UCSD-AML1 (cell line): ENCODE results near the gene AMER3.

Experiments
- DNase-seq: peaks from one replicate; lab custom pipeline; 2025; ENCODE audit not compliant: unreplicated experiment; lab: John Stamatoyannopoulos, UW

The AMER3 gene

GRCh38 chr2:130754811-130755210 lies 529 bp upstream of the AMER3 start:
- DNase-seq = no peak

GRCh38 chr2:130756053-130756873 lies 923 bp downstream of the AMER3 start:
- DNase-seq = no peak

- DNase-seq = no peak
These were observed 1.7 kb downstream of the AMER3 start for GRCh38 chr2:130756874-130757668.

GRCh38 chr2:130759906-130760753 lies 4.8 kb downstream of the AMER3 start:
- no peak for DNase-seq

- DNase-seq = no peak
These were observed 5.7 kb downstream of the AMER3 start for GRCh38 chr2:130760754-130761751.

- no peak for DNase-seq
These were observed 6.9 kb downstream of the AMER3 start for GRCh38 chr2:130762031-130762909.

- DNase-seq = no peak
These were observed 7.6 kb downstream of the AMER3 start for GRCh38 chr2:130762910-130763385.

GRCh38 chr2:130763405-130763804 lies 8.1 kb downstream of the AMER3 start:
- no peak for DNase-seq

GRCh38 chr2:130764035-130764820 lies 8.9 kb downstream of the AMER3 start:
- no peak for DNase-seq

GRCh38 chr2:130764821-130765115 lies 9.4 kb downstream of the AMER3 start:
- DNase-seq = no peak

- DNase-seq = no peak
These were observed 10.1 kb downstream of the AMER3 start for GRCh38 chr2:130765464-130765863.

- DNase-seq = no peak
These were observed 10.7 kb downstream of the AMER3 start for GRCh38 chr2:130766037-130766436.

- DNase-seq = no peak
These were observed 11.5 kb downstream of the AMER3 start for GRCh38 chr2:130766711-130767407.

- no peak for DNase-seq
These were observed 12.1 kb downstream of the AMER3 start for GRCh38 chr2:130767408-130767775.

GRCh38 chr2:130768191-130768855 lies 13.0 kb downstream of the AMER3 start:
- DNase-seq = no peak

- no peak for DNase-seq
These were observed 14.1 kb downstream of the AMER3 start for GRCh38 chr2:130769343-130769907.

- DNase-seq = no peak
These were observed 21.2 kb downstream of the AMER3 start for GRCh38 chr2:130776550-130776949.
